D341Med (cell line): ENCODE results near the gene ISM1.

ENCODE experiments used
- DNase-seq: peaks from one replicate; pipeline ENCODE4 v3.0.0; 2012; ENCODE audit warnings: low spot score

ISM1 gene

DNA sequence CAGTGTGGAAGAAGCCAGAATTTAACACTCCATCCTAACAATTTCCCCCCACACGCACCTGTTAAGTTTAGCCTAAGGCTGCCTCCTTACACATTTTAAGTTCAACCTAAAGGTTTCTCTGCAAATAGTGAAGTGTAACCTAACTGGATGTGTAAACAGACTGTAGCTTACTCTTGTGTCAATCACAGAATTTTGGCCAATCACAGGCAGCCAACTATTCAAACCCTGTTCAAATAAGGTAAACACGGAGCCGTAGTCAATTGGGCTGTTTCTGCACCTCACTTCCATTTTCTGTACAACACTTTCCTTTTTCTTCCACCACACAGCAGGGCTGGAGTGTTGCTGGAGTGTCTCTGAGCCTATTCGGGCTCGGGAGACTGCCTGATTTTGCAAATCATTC, 92.1 kb downstream of the ISM1 start:
- DNase-seq, result no peak

DNA sequence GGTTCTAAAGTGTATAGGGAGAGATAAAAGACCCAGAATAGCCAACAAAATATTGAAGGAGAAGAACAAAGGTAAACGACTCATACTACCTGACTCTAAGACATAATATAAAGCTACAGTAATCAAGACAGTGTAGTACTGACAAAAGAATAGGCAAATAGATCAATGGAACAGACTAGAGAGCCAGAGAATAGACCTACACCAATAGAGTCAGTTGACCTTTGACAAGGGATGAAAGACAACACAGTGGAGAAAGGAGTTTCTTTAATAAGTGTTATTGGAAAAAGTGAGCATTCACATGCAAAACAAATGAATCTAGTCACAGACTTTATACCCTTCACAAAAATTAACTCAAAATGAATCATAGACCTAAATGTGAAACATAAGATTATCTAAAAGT, 96.4 kb downstream of the ISM1 start:
- no peak for DNase-seq

DNA sequence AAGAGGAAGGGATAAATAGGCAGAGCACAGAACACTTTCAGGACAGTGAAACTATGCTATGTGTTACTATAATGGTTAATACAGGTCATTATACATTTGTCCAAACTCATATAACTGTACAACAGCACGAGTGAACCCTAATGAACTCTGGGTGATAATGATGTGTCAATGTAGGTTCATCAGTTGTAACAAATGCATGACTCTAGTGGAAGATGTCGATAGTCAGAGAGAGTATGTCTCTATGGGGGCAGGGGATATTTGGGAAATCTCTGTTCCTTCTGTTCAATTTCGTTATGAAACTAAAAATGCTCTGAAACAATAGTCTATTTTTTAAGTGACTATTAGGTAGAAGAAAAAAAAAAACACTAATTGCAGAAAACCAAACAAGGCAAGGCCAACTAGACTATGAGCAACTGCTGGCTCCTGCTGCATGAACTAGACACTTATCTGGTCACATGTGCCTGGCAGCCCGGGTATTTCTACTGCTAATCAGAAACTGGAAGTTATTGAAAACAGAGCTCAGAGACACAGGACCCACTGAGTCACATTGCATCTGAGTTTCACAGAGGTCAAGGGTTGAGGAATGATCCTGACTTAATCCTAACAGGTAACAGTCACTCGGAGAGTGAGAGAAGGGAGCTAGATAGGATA, 97.9 kb downstream of the ISM1 start:
- no peak for DNase-seq

DNA sequence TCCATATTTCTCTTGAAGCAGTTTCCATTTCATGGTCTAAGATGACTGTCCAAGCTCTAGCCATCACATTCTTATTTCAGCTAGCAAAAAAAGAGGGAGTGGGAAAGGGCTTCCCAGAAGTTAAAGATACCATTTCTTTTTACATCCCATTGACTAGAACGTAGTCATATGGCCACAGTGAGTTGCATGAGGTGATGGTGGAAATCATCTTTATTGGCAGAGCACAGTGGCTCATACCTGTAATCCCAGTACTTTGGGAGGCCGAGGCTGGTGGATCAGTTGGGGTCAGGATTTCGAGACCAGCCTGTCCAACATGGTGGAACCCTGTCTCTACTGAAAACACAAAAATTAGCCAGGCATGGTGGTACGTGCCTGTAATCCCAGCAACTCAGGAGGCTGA, 99.6 kb downstream of the ISM1 start:
- no peak for DNase-seq

DNA sequence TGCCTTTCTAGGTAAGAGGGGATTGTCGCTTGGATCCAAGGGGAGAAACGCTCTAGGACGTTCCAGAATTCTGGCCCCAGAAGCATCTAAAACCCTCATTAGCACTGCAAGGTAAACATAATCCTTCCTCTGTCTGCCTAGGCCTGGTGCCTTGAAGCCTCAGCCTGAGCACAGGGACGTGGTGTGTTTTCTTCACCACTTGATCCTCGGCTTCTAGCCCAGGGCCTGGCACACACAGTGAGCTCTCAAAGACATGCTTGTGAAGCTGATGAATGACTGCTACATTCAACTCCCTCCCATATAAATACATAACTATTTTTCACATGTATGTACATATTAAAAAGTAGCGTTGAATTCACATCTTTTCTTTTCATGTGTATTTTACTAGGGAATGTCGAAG, 100.3 kb downstream of the ISM1 start:
- DNase-seq, result no peak

DNA sequence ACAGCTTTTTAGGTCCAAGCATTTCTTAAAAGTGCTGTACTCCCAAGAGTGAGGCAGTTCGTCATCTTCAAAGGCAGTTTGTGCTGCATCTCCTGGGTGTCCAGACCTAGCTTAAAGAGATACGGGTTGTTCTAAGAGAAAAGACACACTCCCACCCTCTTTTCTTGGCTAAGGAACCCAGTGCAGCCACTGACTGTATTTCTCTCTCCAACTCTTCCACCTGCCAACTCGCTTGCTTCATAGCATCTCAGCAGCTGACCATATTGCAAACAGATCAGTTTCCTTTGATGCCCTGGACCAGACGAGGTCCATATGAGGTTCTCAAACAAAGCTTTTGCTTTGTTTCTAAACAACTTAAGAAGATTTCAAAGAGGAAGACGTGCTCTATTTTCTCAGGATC, 101.1 kb downstream of the ISM1 start:
- no peak for DNase-seq

DNA sequence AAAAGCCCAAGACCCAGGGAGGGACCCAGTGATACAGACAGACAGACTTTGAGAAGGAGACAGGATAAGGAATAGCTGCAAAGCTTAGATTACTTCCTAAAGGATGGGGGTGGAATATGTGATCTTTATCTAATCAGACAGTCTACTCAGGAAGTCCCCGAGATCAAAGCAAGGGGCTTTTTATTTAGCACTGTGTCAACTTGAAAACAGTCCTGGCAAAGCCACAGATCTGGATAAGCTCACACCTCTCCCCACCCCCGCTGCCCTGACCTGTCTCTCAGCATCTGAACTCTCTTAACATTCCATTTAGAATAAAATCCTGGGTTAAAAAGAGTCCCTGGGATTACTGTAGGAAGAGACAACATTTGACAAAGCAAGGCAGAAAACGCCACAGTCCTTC, 101.5 kb downstream of the ISM1 start:
- no peak for DNase-seq

DNA sequence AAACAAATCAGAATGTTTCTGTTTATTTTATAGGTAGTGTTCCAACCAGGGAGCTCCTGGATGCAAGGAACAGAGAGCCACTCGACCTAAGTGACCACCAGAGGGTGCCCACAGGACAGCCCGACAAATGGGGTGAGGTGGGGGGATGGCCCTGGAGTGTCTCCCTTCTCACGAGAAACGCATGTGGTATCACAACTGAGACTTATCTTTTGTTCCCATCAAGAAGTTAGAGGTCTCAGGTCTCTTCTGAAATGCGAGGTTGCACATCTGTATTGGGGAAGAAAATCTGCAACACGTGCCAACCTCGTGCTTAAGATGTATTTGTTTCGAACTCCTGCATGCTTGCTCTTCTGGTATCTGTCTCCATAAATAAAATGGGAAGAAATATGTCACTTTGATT, 104.0 kb downstream of the ISM1 start:
- DNase-seq, result peak; percentile 63

DNA sequence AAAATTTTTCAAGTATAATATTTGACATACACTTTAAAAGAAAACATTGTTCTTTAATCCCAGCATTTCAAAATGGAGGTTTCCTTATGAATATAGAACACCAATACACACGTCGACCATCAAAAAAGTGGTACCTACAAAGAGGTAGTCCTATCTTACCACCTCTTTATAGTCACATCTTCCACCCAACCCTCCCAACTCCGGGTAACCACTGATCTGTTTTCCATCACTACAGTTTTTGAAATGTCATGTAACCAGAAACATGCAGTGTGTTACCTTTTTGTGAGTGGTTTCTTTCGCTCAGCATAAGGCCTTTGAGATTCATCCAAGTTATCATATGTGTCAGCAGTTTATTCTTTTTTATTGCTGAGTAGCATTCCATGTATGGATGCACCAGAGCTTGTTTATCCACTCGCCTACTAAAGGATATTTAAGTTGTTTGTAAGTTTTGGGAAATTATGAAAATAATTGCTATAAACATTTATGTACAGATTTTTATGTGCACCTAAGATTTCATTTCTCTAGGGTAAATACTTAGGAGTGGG, 104.8 kb downstream of the ISM1 start:
- DNase-seq, result no peak

DNA sequence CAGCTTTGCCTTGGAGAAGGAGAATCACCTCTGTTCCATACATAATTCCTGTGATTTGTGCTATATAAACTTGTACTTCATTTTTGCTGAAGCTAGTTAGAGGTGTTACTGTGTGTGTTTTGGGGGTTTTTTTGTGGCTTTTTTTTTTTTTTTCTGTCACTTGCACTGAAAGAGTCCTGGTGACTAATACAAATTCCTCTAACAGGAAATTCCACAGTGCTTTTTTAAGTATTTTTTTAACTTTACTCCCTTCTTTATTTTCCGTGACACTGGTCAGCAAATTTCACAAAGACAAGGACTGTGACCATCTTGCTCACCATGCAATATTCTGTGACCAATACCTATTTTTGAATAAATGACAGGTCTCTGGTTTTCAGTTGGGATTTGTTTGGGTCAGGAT, 110.5 kb downstream of the ISM1 start:
- DNase-seq, result no peak

DNA sequence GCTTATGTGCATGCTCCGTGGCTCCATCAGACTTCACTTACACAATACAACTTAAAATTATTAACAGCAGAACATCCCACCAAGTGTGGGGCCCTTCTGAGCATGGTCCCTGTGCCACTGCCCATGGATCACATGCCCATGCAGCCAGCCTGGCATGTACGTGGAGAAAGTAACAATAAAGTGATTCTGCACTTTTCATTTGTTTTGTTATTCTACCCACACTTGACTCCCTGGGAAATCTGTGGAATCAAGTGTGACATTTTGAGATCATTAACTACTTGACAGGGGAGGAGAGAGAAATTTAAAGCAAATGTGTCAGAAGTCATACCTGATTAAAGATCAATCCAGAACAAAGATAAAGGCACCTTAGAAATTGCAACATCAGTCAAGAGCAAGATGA, 112.0 kb downstream of the ISM1 start:
- DNase-seq, result no peak

DNA sequence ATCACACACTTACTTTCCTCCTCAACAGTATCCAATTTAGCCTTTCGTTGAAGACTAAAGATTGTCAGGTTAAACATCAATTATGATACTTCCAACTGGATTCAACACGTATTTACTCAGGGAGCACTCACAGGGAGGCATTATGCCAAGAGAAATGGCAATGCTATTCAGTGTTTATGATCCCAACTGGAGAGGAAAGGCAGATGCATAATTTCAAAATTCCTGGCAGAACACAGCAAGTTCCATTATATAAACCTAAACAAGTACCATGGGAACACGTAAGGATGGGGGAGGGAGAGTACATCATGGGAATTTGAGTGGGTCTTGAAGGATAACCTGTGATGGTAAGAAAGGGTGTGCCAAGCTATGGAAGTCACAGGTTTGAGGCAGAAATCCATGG, 112.7 kb downstream of the ISM1 start:
- no peak for DNase-seq

DNA sequence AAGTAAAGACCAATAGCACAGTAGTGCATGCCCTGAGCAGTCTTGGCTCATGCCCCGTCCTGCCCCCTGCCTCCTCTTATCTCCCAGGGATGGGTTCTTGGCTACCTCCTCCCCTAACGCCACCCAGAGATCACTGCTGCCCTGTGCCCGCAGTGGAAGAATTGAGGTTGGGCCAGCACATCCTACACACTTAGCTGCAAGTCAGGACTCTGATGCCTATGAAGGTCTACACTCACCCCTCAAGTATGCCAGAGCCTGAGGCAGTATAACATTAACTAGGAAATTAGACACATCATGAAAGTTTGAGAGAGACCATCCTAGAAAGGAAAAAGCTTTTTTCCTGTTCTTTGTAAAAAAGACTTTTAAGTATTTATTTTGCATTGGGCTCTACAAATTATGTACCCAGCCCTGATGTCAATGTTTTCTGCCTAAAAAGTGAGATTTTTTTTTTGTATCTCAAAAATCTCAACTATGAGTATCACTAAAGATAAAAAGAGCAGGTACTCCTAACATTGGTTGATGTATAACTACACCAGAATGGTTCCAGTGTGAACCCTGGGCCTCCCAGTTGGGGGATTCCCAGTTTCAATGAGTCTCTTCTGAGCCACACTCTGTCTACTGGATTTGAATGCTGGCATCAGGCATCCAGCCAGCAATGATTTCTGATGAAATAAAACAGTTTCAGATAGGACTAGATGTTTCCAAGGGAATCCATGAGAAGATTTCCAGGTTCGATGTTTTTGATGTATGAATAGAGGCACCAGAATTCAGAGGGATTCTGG, 115.4 kb downstream of the ISM1 start:
- DNase-seq, result no peak

DNA sequence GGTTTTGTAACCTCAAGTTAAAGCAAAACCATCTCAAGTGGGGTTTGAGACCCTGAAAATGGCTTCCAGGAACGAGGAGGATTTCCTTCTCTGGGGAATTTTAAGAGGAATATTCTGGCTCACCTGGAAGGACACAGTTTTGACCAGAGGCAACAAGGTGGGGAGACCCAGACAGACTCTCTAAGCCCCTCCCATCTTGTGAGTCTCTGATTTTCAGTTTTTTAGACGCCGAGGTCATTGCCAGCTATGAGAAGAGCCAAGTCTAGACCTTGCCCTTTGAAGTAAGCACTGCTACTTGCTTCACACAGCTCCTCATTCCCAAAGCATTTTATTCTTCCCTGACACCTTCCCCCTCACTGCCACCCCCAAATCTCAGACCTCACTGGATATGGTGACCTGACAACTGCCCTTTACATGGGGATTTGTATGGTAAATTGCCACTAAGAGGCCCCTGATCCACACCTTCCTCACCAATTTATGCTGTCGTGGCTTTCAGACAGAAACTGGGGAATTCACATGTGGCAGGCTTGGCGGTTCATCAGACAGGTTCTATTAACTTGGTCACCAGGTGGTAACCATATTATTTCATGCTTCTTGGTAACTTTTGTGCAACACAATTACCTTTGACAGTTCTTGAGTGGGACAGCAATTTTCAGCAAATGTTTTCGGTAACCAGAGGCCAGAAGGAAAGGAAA, 116.2 kb downstream of the ISM1 start:
- DNase-seq, result no peak

DNA sequence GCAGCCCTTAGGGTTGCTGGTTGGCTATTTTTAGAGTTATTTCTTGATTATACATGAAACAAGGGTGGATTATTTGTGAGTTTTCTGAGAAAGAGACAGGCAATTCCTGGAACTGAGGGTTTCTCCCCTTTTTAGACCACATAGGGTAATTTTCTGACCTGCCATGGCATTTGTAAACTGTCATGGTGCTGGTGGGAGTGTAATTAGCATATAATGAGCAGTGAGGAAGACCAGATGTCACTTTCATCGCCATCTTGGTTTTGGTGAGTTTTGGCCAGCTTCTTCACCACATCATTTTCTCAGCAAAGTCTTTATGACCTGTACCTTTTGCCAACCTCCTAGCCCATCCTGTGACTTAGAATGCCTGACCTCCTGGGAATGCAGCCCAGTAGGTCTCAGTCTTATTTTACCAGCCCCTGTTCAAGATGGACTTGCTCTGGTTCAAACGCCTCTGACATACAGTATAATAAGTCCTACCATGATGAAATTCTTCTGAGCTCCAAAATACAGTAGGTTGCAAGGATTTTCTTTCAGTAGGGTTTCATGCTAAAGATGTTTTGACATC, 117.1 kb downstream of the ISM1 start:
- no peak for DNase-seq

DNA sequence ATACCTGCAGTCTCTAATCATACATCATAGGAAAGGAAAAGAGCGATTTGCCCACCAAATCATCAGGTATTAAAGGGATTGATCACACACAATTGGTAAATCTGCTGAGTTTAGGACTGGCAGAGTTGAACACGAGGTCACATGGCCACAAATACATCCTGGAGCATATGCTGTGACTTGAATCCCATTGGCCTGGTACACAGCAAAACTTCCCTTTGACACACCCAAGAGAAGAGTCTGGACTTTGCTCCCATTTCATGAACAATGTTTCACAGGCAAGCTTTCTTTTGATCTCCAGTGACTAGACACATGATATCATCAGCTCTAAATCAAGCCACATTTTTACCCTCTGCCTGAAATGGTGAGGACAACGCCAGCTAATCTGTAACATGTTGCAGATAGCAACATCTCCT, 117.9 kb downstream of the ISM1 start:
- DNase-seq, result no peak

DNA sequence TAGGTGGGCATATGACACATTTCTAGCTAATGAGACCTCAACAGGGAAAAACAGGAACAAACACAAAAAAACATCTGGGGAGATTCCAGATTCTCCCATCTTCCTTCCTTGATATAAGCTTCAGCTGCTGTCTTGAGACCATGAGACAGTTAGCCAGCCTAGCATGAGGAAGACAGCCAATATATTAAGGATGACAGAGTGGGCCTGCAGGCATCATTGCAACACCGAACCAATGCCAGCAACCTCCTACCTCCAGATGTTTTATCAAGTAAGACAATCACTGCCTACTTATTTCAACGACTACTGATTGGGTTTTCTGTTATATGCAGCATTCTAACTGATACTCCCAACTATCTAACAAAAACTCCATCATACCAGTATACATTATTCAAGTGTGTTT, 119.0 kb downstream of the ISM1 start:
- DNase-seq, result no peak

DNA sequence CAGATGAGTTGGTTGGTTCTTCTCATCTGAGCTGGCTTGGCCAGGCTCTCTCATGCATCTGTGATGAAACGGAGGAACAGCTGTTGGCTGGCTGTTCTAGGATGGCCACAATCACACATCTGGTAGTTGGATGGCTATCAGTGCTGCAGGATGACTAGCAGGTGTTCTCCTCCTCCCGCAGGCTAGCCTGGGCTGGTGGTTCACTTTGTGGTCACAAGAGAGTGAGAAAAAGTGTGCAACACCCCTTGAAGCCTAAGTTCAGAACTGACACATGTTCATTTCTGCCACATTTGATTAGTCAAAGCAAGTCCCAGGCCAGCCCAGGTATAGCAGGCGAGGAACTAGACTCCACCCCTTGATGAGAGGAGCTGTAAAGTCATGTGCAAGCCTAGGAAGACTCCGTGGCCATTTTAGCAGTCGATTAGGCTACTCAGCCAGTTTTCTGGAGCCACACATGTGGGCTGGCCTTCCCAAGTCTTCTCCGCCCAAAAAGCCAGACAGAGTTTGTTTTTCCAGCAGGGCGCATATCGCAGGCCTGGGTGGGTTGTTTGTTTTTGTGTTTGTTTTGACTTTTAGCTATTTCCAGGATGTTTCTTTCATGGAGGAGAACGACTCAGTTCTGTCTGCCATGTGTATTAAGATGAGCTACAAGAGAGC, 120.8 kb downstream of the ISM1 start:
- no peak for DNase-seq

DNA sequence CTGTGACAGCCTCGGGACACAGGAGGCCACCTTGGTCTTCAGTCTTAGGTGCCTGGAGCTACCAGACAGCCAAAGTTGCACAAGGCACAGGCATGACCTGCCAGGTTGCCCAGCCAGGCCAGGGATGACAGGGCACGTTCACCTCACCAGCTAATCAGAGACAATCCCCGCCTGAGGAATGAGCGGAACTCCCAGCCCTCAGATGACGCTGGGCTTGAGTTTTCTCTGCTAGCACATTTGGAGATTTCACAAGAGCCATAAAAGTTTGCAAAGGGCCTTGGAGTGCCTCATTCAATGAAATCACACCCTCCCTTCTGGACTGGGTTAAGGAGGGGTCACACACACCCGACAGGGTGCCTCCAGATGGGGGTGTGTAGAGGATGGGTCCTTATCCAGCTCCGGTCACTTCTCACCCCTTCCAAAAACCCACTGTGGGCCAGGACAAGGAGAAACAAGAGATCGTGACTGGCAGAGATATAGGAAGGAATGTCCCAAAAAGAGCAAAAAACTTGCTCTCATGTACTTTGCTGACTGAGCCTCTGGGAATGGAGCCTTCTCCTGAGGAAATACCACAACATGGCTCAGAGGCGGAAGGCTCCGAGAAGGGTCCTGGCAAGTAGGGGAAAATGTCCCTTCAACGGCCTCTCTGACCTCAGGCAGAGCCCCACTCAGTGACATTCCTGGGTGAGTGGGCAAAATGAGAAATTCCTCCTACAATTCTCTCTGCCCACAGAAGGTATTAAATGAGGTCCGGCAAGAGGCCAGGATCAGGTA, 121.6 kb downstream of the ISM1 start:
- no peak for DNase-seq

DNA sequence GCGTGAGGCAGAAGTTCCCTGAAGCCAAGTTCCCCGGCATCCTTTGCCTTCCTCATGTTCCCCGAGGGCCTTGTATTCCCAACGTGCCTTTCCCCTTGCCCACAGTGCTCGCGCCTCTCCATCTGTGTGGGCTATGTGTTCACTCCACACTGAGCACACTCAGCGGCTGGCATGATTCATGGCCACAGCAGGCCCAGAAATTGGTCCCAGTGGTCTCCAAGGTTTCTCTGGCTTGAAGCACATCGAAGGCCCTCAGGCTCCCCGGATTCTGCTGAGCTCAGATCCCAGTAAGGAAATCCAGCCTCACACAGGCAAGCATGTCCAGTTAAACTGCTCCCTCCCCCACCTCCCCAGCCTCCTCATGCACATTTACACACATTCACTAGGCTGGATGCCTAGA, 123.6 kb downstream of the ISM1 start:
- no peak for DNase-seq
